HepG2 (cell line): Measurements from ENCODE around the gene ZMIZ2.

ENCODE experiments used
- EP300 ChIP-seq, 3 experiments: sonication (generic) in 1 of 3; formaldehyde crosslinking in 1 of 3; IDR thresholded peaks; 2 replicates each; pipeline versions ENCODE4 v1.5.1 to v1.6.1; 2011 to 2020; ENCODE audit warnings: low read depth in 2 of 3, low read length in 2 of 3, borderline replicate concordance in 1 of 3, improper control_type of control experiment in 1 of 3, mild to moderate bottlenecking in 1 of 3, missing genetic modification reagents in 1 of 3, moderate library complexity in 1 of 3
- HNRNPK ChIP-seq: fragments of 200-400 bp; formaldehyde crosslinking; IDR thresholded peaks from 2 replicates; pipeline ENCODE4 v1.6.1; 2018; ENCODE audit warnings: low read length, low read depth, moderate library complexity, mild to moderate bottlenecking; ENCODE audit not compliant: poor library complexity, severe bottlenecking
- KDM5A ChIP-seq: fragments of 200-600 bp; sonication (generic); IDR thresholded peaks from 2 replicates; pipeline ENCODE4 v1.7.0; 2018; ENCODE audit warnings: antibody characterized with exemption, mild to moderate bottlenecking, low read length, borderline replicate concordance
- MAFK ChIP-seq, 2 experiments: IDR thresholded peaks in 1 of 2; conservative IDR thresholded peaks in 1 of 2; 2 replicates each; pipeline ENCODE4 v1.6.1; 2011; ENCODE audit warnings: improper control_type of control experiment in 2 of 2, low read length in 2 of 2
- NCOR1 ChIP-seq: fragments of 200-600 bp; sonication (generic); IDR thresholded peaks from 2 replicates; pipeline ENCODE4 v1.7.0; 2017; ENCODE audit warnings: antibody characterized with exemption, low read length, borderline replicate concordance
- POLR2AphosphoS5 ChIP-seq: IDR thresholded peaks from 2 replicates; pipeline ENCODE4 v1.6.1; 2012; ENCODE audit warnings: low read depth, low read length
- ZNF274 ChIP-seq: sonication (generic); formaldehyde crosslinking; IDR thresholded peaks from 2 replicates; pipeline ENCODE4 v1.5.1; 2020; ENCODE audit warnings: mild to moderate bottlenecking, missing genetic modification reagents
- TF ChIP-seq, protein P1 (sequence below): IDR thresholded peaks from 2 replicates; pipeline ENCODE4 v1.6.1; 2016; ENCODE audit warnings: low read depth, missing genetic modification reagents, missing compliant biosample characterization
- TF ChIP-seq, protein P2 (sequence below): sonication (generic); formaldehyde crosslinking; IDR thresholded peaks from 2 replicates; pipeline ENCODE4 v1.5.0; 2020; ENCODE audit warnings: mild to moderate bottlenecking, missing genetic modification reagents, moderate library complexity
- TF ChIP-seq, protein P3 (sequence below): fragments of 450-650 bp; IDR thresholded peaks from 2 replicates; pipeline ENCODE4 v1.6.1; 2017; ENCODE audit warnings: mild to moderate bottlenecking
- TF ChIP-seq, protein P4 (sequence below): sonication (generic); formaldehyde crosslinking; IDR thresholded peaks from 2 replicates; pipeline ENCODE4 v1.9.0; 2021; ENCODE audit warnings: missing genetic modification reagents, borderline replicate concordance

- TF ChIP-seq POLR2AphosphoS5 (no peak), ZNF274 (no peak), HNRNPK (no peak), NCOR1 (no peak), KDM5A (no peak), EP300 (IDR thresholded peaks at IDR 0.05; ENCODE audit: low read depth in 2 of 2, low read length in 2 of 2) (no peak), EP300 (CRISPR knock-in tag; IDR thresholded peaks at IDR 0.05; ENCODE audit: borderline replicate concordance) (no peak), MAFK (conservative IDR thresholded peaks at IDR 0.05 in 1 of 2, IDR thresholded peaks at IDR 0.05 in 1 of 2; ENCODE audit: low read length in 2 of 2) (no peak)
- TF ChIP-seq, protein P1, sequence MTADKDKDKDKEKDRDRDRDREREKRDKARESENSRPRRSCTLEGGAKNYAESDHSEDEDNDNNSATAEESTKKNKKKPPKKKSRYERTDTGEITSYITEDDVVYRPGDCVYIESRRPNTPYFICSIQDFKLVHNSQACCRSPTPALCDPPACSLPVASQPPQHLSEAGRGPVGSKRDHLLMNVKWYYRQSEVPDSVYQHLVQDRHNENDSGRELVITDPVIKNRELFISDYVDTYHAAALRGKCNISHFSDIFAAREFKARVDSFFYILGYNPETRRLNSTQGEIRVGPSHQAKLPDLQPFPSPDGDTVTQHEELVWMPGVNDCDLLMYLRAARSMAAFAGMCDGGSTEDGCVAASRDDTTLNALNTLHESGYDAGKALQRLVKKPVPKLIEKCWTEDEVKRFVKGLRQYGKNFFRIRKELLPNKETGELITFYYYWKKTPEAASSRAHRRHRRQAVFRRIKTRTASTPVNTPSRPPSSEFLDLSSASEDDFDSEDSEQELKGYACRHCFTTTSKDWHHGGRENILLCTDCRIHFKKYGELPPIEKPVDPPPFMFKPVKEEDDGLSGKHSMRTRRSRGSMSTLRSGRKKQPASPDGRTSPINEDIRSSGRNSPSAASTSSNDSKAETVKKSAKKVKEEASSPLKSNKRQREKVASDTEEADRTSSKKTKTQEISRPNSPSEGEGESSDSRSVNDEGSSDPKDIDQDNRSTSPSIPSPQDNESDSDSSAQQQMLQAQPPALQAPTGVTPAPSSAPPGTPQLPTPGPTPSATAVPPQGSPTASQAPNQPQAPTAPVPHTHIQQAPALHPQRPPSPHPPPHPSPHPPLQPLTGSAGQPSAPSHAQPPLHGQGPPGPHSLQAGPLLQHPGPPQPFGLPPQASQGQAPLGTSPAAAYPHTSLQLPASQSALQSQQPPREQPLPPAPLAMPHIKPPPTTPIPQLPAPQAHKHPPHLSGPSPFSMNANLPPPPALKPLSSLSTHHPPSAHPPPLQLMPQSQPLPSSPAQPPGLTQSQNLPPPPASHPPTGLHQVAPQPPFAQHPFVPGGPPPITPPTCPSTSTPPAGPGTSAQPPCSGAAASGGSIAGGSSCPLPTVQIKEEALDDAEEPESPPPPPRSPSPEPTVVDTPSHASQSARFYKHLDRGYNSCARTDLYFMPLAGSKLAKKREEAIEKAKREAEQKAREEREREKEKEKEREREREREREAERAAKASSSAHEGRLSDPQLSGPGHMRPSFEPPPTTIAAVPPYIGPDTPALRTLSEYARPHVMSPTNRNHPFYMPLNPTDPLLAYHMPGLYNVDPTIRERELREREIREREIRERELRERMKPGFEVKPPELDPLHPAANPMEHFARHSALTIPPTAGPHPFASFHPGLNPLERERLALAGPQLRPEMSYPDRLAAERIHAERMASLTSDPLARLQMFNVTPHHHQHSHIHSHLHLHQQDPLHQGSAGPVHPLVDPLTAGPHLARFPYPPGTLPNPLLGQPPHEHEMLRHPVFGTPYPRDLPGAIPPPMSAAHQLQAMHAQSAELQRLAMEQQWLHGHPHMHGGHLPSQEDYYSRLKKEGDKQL (CRISPR knock-in tag): no peak
- TF ChIP-seq, protein P2, sequence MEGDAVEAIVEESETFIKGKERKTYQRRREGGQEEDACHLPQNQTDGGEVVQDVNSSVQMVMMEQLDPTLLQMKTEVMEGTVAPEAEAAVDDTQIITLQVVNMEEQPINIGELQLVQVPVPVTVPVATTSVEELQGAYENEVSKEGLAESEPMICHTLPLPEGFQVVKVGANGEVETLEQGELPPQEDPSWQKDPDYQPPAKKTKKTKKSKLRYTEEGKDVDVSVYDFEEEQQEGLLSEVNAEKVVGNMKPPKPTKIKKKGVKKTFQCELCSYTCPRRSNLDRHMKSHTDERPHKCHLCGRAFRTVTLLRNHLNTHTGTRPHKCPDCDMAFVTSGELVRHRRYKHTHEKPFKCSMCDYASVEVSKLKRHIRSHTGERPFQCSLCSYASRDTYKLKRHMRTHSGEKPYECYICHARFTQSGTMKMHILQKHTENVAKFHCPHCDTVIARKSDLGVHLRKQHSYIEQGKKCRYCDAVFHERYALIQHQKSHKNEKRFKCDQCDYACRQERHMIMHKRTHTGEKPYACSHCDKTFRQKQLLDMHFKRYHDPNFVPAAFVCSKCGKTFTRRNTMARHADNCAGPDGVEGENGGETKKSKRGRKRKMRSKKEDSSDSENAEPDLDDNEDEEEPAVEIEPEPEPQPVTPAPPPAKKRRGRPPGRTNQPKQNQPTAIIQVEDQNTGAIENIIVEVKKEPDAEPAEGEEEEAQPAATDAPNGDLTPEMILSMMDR (CRISPR knock-in tag): no peak
- TF ChIP-seq, protein P3, sequence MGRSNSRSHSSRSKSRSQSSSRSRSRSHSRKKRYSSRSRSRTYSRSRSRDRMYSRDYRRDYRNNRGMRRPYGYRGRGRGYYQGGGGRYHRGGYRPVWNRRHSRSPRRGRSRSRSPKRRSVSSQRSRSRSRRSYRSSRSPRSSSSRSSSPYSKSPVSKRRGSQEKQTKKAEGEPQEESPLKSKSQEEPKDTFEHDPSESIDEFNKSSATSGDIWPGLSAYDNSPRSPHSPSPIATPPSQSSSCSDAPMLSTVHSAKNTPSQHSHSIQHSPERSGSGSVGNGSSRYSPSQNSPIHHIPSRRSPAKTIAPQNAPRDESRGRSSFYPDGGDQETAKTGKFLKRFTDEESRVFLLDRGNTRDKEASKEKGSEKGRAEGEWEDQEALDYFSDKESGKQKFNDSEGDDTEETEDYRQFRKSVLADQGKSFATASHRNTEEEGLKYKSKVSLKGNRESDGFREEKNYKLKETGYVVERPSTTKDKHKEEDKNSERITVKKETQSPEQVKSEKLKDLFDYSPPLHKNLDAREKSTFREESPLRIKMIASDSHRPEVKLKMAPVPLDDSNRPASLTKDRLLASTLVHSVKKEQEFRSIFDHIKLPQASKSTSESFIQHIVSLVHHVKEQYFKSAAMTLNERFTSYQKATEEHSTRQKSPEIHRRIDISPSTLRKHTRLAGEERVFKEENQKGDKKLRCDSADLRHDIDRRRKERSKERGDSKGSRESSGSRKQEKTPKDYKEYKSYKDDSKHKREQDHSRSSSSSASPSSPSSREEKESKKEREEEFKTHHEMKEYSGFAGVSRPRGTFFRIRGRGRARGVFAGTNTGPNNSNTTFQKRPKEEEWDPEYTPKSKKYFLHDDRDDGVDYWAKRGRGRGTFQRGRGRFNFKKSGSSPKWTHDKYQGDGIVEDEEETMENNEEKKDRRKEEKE: no peak
- TF ChIP-seq, protein P4, sequence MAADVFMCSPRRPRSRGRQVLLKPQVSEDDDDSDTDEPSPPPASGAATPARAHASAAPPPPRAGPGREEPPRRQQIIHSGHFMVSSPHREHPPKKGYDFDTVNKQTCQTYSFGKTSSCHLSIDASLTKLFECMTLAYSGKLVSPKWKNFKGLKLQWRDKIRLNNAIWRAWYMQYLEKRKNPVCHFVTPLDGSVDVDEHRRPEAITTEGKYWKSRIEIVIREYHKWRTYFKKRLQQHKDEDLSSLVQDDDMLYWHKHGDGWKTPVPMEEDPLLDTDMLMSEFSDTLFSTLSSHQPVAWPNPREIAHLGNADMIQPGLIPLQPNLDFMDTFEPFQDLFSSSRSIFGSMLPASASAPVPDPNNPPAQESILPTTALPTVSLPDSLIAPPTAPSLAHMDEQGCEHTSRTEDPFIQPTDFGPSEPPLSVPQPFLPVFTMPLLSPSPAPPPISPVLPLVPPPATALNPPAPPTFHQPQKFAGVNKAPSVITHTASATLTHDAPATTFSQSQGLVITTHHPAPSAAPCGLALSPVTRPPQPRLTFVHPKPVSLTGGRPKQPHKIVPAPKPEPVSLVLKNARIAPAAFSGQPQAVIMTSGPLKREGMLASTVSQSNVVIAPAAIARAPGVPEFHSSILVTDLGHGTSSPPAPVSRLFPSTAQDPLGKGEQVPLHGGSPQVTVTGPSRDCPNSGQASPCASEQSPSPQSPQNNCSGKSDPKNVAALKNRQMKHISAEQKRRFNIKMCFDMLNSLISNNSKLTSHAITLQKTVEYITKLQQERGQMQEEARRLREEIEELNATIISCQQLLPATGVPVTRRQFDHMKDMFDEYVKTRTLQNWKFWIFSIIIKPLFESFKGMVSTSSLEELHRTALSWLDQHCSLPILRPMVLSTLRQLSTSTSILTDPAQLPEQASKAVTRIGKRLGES (CRISPR knock-in tag): no peak
Measured at GRCh38 chr7:44787041-44787440, 38.4 kb downstream of the ZMIZ2 start.
